Lower leg skin (tissue), 3 donors: ENCODE results near the gene INO80B.

ENCODE experiments used
- CTCF ChIP-seq, 3 donors: fragments of 450-650 bp; IDR thresholded peaks; one replicate each; pipeline ENCODE4 v1.5.1; 2016; ENCODE audit warnings: antibody characterized with exemption in 3 of 3, mild to moderate bottlenecking in 3 of 3, moderate library complexity in 2 of 3
- POLR2A ChIP-seq, 2 donors: fragments of 450-650 bp; IDR thresholded peaks; one replicate each; pipeline ENCODE4 v1.6.1; 2016 to 2017; ENCODE audit warnings: antibody characterized with exemption in 2 of 2, mild to moderate bottlenecking in 1 of 2, moderate library complexity in 1 of 2

DNA sequence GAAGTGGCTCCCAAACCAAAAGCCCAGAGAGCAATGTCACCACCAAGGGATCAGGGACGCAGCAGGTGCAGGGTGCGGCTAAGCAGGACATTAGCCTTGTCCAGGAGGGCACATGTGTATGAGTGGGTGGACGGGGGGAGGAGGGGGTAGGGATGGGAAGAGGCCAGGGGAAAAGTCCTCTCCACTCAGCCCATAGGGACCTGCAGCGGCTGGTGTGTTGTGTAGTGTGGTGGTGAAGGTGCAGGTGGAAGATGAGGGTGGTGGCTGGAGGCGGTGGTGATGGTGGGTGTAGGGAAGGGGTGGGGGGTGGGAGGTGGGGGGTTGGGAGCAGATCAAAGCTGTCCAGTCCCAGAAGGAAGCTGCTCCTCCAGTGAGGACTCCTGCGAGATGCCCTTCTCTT lies 37.1 kb upstream of the INO80B start:
- no peak for TF ChIP-seq CTCF (IDR thresholded peaks at IDR 0.05)
- no peak for TF ChIP-seq POLR2A (IDR thresholded peaks at IDR 0.05)
